ENCODE results near the gene POLR3G. TPM values are rescaled to one million over a fixed set of nuclear protein-coding genes. Genes with fewer than 3 reads are reported as not detected.

The POLR3G gene
- total and polyA plus RNA-seq, 12 donors = 0.30 to 2.4 (median 0.93) TPM; not detected in 2

- no peak for DNase-seq
- Histone ChIP-seq H3K27me3 (no peaks in the 10 kb centered on the region), H3K4me3 (no peak overlapping the region), H3K9me3 (replicated peaks in 1 of 3) (no peaks in the 10 kb centered on the region), H3K27ac (no peak overlapping the region), H3K4me1 (replicated peaks in 1 of 2) (no peaks in the 10 kb centered on the region), H3K36me3 (replicated peaks in 1 of 2) (no peaks in the 10 kb centered on the region)
- intact Hi-C loops (cut with DNase I) = no loop called here
- 53 to 71% (median 64%) methylated on average over 2 of the region's 2 CpGs for WGBS, 4 donors
- TF ChIP-seq POLR2A (IDR thresholded peaks at IDR 0.05) (no peak), CTCF (IDR thresholded peaks at IDR 0.05) (no peak)
These were observed 70.8 kb downstream of the POLR3G start for GRCh38 chr5:90545511-90545910.

- intact Hi-C loops (cut with DNase I) = no loop called here
- no peaks in the 10 kb centered on the region for H3K36me3 ChIP-seq (replicated peaks in 1 of 2)
- H3K27me3 ChIP-seq = no peaks in the 10 kb centered on the region
- H3K4me3 ChIP-seq = no peak overlapping the region
- no peak for TF ChIP-seq CTCF (IDR thresholded peaks at IDR 0.05)
- TF ChIP-seq POLR2A (IDR thresholded peaks at IDR 0.05) = no peak
- DNase-seq = no peak
- no peak overlapping the region for H3K27ac ChIP-seq
- no peaks in the 10 kb centered on the region for H3K9me3 ChIP-seq (replicated peaks in 1 of 3)
- WGBS, 4 donors = 72 to 78% (median 75%) methylated on average over 4 of the region's 4 CpGs
- H3K4me1 ChIP-seq (replicated peaks in 1 of 2) = no peaks in the 10 kb centered on the region
These were observed 71.7 kb downstream of the POLR3G start for GRCh38 chr5:90546216-90546837.

GRCh38 chr5:90547072-90547536 is 72.4 kb downstream of the POLR3G start:
- TF ChIP-seq CTCF (IDR thresholded peaks at IDR 0.05) (no peak), POLR2A (IDR thresholded peaks at IDR 0.05) (no peak)
- Histone ChIP-seq H3K36me3 (replicated peaks in 1 of 2) (no peaks in the 10 kb centered on the region), H3K27ac (no peak overlapping the region), H3K27me3 (peaks cover 1% of the 10 kb centered on the region), H3K4me3 (no peak overlapping the region), H3K4me1 (replicated peaks in 1 of 2) (no peaks in the 10 kb centered on the region), H3K9me3 (replicated peaks in 1 of 3) (no peaks in the 10 kb centered on the region)
- 58 to 87% (median 62%) methylated on average over 1 of the region's 1 CpG for WGBS, 4 donors
- no peak for DNase-seq
- intact Hi-C loops (cut with DNase I) = no loop called here

- no peaks in the 10 kb centered on the region for H3K36me3 ChIP-seq (replicated peaks in 1 of 2)
- no peak overlapping the region for H3K27ac ChIP-seq
- no peaks in the 10 kb centered on the region for H3K9me3 ChIP-seq (replicated peaks in 1 of 3)
- peaks cover 4% of the 10 kb centered on the region for H3K27me3 ChIP-seq
- H3K4me1 ChIP-seq (replicated peaks in 1 of 2) = no peaks in the 10 kb centered on the region
- DNase-seq = no peak
- 26 to 34% (median 29%) methylated on average over 5 of the region's 5 CpGs for WGBS, 4 donors
- H3K4me3 ChIP-seq = no peak overlapping the region
- intact Hi-C loops (cut with DNase I) = no loop called here
- TF ChIP-seq POLR2A (IDR thresholded peaks at IDR 0.05) (no peak), CTCF (IDR thresholded peaks at IDR 0.05) (no peak)
These were observed 73.5 kb downstream of the POLR3G start for GRCh38 chr5:90548069-90548593.
